ENCODE data around the gene PATJ.

- TF ChIP-seq POLR2A (IDR thresholded peaks at IDR 0.05) (no peak), CTCF (IDR thresholded peaks at IDR 0.05) (no peak)
Observed at GRCh38 chr1:61752921-61753389, 10.7 kb downstream of the PATJ start.

Measured in stomach (tissue), 4 donors.